Activated naive CD8-positive, alpha-beta T cell treated with anti-CD3 and anti-CD28 coated beads, Interleukin-2, amount 50 U/mL, for 16 hours (primary cell): Measurements from ENCODE around the gene SLC30A4.
A peak's percentile ranks its signal among the peaks of the same experiment; 100 is the strongest.
"Not testable (repeated sequence)": the region's sequence is repeated elsewhere in the genome, so short reads cannot be mapped to it uniquely, and the experiment has no call there.

Source experiments
- DNase-seq: peaks from one replicate; pipeline ENCODE4 v3.0.0-alpha.2; 2020; ENCODE audit warnings: low read depth, low spot score

Gene SLC30A4

GRCh38 chr15:45522328-45523165 is at the start of gene SLC30A4:
Gene SLC30A4 (minus strand): TSS chr15:45522755. CDS start chr15:45522354, 401 bp downstream.
- DNase-seq, result peak; percentile 25

- DNase-seq, result no peak
These were observed 33.5 kb upstream of the SLC30A4 start for GRCh38 chr15:45555934-45556608.

DNA sequence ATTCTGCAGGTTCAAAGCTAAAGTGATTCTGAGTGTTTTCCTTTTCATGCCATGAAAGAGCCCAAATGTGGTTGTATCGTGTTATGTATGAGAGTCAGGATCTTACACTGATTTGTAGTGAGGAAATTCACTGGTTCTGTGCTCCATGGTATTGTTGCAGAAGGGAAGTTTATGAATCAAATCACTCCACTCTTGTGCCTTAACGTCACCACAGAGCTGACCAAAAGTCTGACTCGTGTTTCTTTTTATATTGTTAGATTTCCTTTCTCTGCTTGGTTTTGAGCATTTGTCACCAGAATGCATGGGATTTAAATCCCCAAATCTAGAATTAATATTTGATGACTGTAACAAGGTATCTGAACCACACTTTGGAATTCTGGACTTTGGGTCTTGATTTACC is 29.1 kb upstream of the SLC30A4 start:
- no peak for DNase-seq

DNA sequence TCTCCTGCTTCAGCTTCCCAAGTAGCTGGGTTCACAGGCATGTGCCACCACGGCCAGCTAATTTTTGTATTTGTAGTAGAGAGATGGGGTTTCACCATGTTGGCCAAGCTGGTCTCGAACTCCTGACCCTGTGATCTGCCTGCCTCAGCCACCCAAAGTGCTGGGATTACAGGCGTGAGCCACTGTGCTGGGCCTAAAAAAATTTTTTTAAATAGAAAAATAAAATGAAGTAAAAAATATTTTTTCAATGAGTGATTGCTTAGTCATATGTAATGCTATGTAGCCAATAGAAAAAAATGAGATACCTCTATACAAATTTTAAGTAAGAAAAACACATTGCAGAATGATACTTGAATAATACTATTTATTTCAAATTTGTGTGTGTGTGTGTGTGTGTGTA is 27.9 kb upstream of the SLC30A4 start:
- no peak for DNase-seq

- DNase-seq, result no peak
These were observed 27.1 kb upstream of the SLC30A4 start for GRCh38 chr15:45549541-45550220.

DNA sequence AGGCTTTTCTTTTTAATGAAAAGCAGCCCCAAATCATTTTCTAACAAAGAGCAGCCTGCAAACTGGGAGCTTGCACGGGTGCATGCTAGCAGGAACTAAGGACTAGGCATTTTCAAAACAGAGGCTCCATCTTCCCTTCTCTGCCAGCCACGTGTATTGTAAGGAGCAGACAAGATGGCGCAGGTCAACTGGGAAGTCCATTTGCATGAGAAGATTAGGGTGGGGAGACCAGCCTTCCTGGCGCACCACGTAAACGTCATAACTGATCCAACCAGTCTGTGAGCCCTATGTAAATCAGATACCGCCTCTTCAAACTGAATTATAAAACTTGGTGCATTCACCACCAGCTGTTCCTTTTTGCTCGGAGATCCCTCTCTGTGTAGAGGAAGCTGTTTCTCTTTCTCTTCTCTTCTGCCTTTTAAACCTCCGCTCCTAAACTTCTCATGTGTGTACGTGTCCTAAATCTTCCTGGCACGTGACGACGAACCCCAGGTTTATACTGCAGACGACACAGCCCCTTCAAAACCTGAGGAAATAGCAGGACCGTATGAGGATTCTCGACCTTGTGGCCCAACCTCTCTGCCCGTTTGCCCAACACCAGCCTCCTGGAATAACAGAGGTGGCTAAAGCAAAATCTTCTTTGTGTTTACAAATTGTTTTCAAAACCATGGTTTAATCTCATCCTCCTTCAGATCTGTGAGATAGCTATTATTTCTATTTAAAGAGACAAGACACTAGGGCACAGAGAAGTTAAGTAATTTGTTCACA is 26.4 kb upstream of the SLC30A4 start:
- DNase-seq, result no peak

DNA sequence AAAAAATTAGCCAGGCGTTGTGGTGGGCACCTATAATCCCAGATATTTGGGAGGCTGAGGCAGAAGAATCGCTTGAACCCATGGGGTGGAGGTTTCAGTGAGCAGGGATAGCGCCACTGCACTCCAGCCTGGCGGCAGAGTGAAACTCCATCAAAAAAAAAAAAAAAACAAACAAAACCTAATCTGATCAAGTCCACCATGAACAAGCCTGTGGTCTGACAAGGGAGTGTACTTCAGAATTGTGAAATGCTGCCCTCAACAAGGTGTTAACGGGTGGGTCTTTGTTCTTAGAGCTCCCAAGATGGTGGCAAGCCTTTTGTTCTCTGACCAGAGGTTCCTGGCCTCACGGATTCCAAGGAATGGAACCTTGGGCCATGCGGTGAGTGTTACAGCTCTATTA is 24.2 kb upstream of the SLC30A4 start:
- DNase-seq, result no peak

DNA sequence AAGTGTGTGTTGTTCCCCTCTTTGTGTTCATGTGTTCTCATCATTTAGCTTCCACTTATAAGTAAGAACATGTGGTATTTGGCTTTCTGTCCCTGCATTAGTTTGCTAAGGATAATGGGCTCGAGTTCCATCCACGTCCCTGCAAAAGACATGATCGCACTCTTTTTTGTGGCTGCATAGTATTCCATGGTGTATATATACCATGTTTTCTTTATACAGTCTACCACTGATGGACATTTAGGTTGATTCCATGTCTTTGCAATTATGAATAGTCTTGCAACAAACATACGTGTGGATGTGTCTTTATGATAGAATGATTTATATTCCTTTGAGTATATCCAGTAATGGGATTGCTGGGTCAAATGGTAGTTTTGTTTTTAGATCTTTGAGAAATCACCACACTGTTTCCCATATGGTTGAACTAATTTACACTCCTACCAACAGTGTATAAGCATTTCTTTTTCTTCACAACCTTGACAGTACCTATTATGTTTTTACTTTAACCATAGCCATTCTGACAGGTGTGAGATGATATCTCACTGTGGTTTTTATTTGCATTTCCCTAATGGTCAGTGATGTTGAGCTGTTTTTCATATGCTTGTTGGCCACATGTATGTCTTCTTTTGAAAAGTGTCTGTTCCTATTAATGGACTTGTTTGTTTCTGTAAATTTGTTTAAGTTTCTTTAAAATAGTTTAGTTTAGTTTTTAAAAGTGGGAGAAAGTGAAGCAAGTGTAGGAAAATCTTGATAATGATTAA is 21.9 kb upstream of the SLC30A4 start:
- DNase-seq, result no peak

GRCh38 chr15:45543051-45543450 is 20.5 kb upstream of the SLC30A4 start:
- DNase-seq, result no peak

DNA sequence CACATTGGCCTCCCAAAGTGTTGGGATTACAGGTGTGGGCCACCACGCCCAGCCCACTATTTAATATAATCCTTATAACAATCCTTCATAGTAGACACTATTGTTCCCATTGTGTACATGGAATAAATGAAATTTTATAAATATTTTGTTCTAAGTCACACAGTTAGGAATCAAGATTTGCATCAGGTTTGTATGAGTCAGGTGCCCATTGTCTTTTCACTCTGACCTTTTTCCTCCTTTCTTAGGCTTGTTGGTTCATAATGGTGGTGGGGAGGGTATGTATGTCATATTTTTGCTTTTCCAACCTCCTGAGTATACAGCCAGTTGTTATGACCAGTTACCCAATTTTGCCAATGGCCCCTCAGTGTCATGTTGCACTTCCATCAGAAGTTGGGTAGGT is 18.0 kb upstream of the SLC30A4 start:
- DNase-seq, result no peak

DNA sequence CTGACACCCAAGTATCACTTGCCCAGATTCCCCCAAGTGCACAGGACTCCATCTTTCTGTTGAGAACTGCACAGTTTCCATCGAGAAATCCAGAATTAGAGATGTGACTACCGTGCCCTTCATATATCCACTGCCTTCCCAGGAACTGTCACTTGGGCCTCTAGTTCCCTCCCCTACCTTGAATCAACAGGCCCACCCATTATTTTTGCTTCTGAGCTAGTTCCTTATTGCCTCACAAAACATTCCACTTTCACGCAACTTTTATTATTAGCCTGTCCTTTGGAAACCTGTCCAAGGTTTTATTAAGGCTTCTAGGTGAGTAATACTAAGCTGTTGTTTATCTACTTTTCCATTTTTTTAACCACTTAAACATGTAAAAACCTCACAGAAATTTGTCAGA is 17.1 kb upstream of the SLC30A4 start:
- no peak for DNase-seq

GRCh38 chr15:45536934-45537333 is 14.4 kb upstream of the SLC30A4 start:
- no peak for DNase-seq

- no peak for DNase-seq
These were observed 13.0 kb upstream of the SLC30A4 start for GRCh38 chr15:45535486-45536042.

DNA sequence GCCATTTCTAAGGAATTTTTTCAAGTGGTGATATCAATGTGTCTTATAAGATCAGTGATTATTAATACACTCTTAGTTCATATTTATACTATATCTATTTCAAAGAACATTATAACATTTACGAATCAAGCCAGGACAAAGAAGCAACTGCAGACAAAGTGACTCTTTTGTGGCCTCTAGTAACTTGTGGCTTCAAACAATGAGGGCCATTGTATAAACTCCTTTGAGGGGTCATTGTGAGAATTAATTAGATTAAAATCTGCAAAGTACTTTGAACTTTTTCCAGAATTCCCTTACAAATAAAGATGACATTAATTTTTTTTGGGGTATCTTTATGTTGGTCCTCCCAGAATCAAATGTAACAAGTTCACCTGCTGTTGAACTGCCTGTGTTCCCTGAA is 12.3 kb upstream of the SLC30A4 start:
- no peak for DNase-seq

GRCh38 chr15:45532892-45533291 is 10.3 kb upstream of the SLC30A4 start:
- DNase-seq, result not testable (repeated sequence)

DNA sequence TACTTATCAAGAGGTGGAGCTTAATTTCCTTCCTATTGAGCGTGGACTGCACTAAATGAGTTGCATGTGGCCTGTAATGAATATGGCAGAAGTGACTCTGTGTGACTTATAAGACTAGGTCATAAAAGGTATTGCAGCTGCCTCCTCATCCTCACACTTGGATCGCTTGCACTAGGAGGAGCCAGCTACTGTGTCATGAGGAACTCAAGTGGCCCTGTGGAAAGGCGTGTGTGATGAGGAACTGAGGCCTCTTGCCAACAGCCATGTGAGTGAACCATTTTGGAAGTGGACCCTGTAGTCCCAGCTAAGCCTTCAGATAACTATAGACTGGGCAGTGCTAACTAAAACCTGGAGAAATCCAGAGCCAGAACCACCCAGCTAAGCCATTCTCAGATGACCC is 7.1 kb upstream of the SLC30A4 start:
- no peak for DNase-seq

- DNase-seq, result no peak
These were observed 4.5 kb upstream of the SLC30A4 start for GRCh38 chr15:45527086-45527485.

GRCh38 chr15:45523166-45523460 is 558 bp upstream of the SLC30A4 start:
- DNase-seq, result no peak

DNA sequence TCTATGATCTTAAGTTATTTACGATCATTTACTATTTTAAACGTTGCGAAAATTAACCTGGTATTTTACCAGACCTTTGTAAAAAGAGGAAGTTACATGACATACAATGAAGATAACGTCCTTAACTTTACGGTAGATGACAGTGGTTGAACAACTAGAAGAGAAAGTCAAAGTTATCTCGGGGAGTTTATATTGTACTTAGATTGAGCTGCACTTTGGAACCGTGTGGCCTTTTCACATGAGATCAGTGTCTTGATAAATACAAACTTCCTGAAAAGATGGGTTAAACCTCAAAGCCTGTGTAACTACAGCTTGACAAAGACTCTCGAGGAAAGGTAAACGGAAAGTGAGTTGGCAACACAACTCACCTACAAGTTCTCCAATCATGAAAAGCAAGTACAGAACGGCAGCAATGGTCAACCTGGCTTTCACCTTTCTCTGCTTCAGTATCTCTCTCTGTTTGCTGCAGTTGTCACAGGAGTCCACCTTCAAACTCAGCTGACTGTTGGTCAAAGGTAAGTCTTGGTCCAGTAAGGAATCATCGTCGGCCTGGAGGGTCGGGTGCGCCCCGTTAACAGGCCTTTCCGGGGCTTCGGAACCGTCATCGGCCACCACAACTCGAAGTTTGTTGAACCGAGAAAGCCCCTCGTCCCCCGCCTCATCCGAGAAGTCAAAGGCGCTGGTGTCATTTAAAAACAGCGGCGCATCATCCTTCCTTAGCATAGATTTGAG is 793 bp downstream of the SLC30A4 start:
- no peak for DNase-seq

- DNase-seq, result no peak
These were observed 11.7 kb downstream of the SLC30A4 start for GRCh38 chr15:45510758-45511280.
